Ishikawa (cell line): ENCODE data around the gene BTRC.

Source experiments
- CEBPB ChIP-seq: IDR thresholded peaks from 2 replicates; pipeline ENCODE4 v1.6.1; 2012
- CREB1 ChIP-seq: IDR thresholded peaks from 2 replicates; pipeline ENCODE4 v1.6.1; 2012; ENCODE audit warnings: low read depth
- EGR1 ChIP-seq: IDR thresholded peaks from 2 replicates; pipeline ENCODE4 v1.6.1; 2012
- EP300 ChIP-seq: IDR thresholded peaks from 2 replicates; pipeline ENCODE4 v1.6.1; 2012; ENCODE audit warnings: borderline replicate concordance
- FOXM1 ChIP-seq: IDR thresholded peaks from 2 replicates; pipeline ENCODE4 v1.6.1; 2012; ENCODE audit warnings: low read depth, borderline replicate concordance
- NFIC ChIP-seq: IDR thresholded peaks from 2 replicates; pipeline ENCODE4 v1.6.1; 2012
- RAD21 ChIP-seq: IDR thresholded peaks from 2 replicates; pipeline ENCODE4 v1.6.1; 2012; ENCODE audit warnings: low read depth
- TAF1 ChIP-seq: IDR thresholded peaks from 2 replicates; pipeline ENCODE4 v1.6.1; 2012; ENCODE audit warnings: low read depth, mild to moderate bottlenecking
- TCF12 ChIP-seq: IDR thresholded peaks from 2 replicates; pipeline ENCODE4 v1.6.1; 2012; ENCODE audit warnings: low read depth
- TEAD4 ChIP-seq: IDR thresholded peaks from 2 replicates; pipeline ENCODE4 v1.6.1; 2012
- YY1 ChIP-seq: IDR thresholded peaks from 2 replicates; pipeline ENCODE4 v1.6.1; 2012; ENCODE audit warnings: low read depth
- ZBTB7A ChIP-seq: IDR thresholded peaks from 2 replicates; pipeline ENCODE4 v1.6.1; 2012; ENCODE audit warnings: low read depth
- TF ChIP-seq, protein P1 (sequence below): IDR thresholded peaks from 2 replicates; pipeline ENCODE4 v1.6.1; 2012
- TF ChIP-seq, protein P2 (sequence below): IDR thresholded peaks from 2 replicates; pipeline ENCODE4 v1.6.1; 2012; ENCODE audit warnings: low read depth, mild to moderate bottlenecking
- TF ChIP-seq, protein P3 (sequence below): IDR thresholded peaks from 2 replicates; pipeline ENCODE4 v1.6.1; 2012

The BTRC gene

DNA sequence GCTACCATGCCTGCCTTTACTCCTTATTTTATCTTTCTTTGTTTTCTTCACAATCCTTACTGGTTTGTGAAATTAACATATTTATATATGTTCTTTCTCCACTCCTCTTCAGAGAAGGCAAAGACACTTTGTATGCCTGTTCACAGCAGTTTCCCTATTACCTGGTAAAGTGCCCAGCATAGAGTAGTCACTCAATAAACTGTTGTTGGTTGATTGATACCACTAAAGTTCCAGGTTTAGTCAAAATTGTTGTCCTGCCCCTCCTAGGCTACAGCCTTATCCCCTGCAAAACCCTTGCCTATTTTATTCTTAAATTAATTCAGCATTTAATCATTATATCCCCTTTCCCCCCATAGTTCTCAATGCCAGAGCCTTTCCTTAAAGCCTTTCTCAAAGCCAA lies 158.0 kb downstream of the BTRC start:
- TF ChIP-seq EGR1: no peak
- no peak for TF ChIP-seq FOXM1
- no peak for TF ChIP-seq EP300
- TF ChIP-seq, protein P1, sequence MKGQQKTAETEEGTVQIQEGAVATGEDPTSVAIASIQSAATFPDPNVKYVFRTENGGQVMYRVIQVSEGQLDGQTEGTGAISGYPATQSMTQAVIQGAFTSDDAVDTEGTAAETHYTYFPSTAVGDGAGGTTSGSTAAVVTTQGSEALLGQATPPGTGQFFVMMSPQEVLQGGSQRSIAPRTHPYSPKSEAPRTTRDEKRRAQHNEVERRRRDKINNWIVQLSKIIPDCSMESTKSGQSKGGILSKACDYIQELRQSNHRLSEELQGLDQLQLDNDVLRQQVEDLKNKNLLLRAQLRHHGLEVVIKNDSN: no peak
- no peak for TF ChIP-seq CEBPB
- no peak for TF ChIP-seq TAF1
- TF ChIP-seq, protein P2, sequence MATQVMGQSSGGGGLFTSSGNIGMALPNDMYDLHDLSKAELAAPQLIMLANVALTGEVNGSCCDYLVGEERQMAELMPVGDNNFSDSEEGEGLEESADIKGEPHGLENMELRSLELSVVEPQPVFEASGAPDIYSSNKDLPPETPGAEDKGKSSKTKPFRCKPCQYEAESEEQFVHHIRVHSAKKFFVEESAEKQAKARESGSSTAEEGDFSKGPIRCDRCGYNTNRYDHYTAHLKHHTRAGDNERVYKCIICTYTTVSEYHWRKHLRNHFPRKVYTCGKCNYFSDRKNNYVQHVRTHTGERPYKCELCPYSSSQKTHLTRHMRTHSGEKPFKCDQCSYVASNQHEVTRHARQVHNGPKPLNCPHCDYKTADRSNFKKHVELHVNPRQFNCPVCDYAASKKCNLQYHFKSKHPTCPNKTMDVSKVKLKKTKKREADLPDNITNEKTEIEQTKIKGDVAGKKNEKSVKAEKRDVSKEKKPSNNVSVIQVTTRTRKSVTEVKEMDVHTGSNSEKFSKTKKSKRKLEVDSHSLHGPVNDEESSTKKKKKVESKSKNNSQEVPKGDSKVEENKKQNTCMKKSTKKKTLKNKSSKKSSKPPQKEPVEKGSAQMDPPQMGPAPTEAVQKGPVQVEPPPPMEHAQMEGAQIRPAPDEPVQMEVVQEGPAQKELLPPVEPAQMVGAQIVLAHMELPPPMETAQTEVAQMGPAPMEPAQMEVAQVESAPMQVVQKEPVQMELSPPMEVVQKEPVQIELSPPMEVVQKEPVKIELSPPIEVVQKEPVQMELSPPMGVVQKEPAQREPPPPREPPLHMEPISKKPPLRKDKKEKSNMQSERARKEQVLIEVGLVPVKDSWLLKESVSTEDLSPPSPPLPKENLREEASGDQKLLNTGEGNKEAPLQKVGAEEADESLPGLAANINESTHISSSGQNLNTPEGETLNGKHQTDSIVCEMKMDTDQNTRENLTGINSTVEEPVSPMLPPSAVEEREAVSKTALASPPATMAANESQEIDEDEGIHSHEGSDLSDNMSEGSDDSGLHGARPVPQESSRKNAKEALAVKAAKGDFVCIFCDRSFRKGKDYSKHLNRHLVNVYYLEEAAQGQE: no peak
- no peak for TF ChIP-seq YY1
- TF ChIP-seq RAD21: no peak

DNA sequence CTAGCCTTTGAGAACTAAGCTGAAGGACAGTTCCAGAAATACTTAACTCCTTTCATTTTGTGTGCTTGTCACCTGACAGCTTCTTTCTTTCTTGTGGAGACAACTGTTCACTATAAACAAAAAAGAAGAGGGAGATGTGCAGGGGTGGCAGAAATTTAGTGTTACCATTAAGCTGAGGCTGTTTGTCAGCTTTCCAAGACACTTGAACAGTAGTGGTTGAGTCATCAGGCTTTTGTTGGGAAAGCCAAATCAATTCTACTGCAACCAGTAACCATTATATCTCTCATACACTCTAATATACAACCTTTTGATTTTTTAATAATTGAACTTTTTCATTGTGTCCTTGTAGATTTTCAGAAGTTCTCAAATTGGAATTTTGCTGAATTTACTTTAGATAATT lies 158.8 kb downstream of the BTRC start:
- TF ChIP-seq YY1: no peak
- TF ChIP-seq, protein P2: no peak
- TF ChIP-seq TAF1: no peak
- TF ChIP-seq EP300: no peak
- TF ChIP-seq, protein P3, sequence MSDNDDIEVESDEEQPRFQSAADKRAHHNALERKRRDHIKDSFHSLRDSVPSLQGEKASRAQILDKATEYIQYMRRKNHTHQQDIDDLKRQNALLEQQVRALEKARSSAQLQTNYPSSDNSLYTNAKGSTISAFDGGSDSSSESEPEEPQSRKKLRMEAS: no peak

DNA sequence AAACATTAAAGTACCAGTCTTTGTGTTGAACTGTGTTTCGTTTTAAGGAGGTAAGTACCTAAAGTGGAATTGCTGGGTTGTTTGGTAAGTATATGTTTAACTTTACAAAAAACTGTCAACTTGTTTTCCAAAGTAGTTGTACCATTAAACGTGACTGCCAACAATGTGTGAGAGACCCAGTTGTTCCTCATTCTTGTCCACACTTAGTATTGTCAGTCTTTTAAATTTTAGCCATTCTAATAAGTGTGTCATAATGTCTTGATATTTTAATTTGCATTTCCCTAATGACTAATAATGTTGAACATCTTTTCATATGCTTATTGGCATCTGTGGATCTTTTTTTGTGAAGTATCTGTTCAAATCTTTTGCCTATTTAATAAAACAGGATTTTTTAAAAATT lies 159.8 kb downstream of the BTRC start:
- TF ChIP-seq YY1 (no peak), RAD21 (no peak), EP300 (no peak), TAF1 (no peak), NFIC (no peak), CREB1 (no peak), CEBPB (no peak), ZBTB7A (no peak), TEAD4 (no peak), EGR1 (no peak)
- TF ChIP-seq, protein P1: no peak
- TF ChIP-seq, protein P2: no peak
- TF ChIP-seq, protein P3: no peak

DNA sequence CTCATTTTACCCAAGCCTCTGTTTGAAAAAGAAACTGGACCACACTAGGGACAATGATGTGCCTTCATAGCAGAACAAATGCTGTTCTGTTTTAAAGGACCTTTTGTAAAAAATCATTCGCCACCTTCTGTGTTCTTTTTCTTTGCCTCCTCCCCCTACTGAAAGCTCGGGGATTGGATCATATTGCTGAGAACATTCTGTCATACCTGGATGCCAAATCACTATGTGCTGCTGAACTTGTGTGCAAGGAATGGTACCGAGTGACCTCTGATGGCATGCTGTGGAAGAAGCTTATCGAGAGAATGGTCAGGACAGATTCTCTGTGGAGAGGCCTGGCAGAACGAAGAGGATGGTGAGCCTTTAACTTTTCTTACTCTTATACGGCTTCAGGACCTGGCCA lies 171.9 kb downstream of the BTRC start:
- TF ChIP-seq CREB1 (no peak), EGR1 (no peak), NFIC (no peak), CEBPB (no peak), TCF12 (no peak), TEAD4 (no peak), EP300 (no peak), ZBTB7A (no peak), RAD21 (no peak), FOXM1 (no peak), YY1 (no peak), TAF1 (no peak)
- TF ChIP-seq, protein P1: no peak
- TF ChIP-seq, protein P3: no peak
- TF ChIP-seq, protein P2: no peak
